ENCODE results near the gene MEGF10.

MEGF10 gene

DNA sequence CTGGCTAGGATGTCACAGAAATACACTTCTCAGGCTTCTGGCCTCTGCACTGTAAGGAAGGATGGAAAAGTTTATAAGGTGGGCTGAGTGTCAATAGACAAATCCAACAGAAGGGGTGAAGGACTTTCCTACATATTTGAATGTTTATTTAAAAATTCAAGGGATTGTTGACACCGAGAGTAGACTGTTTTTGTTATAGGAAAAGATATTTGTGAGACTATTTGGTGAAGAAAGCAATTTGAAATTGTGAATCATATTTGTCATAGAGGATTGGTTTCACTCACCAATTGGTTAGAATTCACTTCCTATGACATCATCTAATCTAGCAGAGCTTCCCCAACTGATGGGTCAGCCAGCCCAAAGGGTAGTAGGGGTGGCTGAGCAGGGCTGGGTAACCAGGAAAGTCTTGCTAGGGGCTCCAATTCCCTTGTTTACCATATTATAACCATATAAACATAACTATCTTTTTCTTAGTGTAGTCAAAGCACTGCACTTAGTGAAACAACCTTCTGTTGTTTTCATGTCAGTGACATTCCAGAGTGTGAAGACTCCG lies 14.9 kb upstream of the MEGF10 start:
- DNase-seq (ENCODE audit: low read depth) = no peak
- H3K4me3 ChIP-seq (ENCODE audit: low read depth, low read length) = no peak overlapping the region
- TF ChIP-seq, protein P1, sequence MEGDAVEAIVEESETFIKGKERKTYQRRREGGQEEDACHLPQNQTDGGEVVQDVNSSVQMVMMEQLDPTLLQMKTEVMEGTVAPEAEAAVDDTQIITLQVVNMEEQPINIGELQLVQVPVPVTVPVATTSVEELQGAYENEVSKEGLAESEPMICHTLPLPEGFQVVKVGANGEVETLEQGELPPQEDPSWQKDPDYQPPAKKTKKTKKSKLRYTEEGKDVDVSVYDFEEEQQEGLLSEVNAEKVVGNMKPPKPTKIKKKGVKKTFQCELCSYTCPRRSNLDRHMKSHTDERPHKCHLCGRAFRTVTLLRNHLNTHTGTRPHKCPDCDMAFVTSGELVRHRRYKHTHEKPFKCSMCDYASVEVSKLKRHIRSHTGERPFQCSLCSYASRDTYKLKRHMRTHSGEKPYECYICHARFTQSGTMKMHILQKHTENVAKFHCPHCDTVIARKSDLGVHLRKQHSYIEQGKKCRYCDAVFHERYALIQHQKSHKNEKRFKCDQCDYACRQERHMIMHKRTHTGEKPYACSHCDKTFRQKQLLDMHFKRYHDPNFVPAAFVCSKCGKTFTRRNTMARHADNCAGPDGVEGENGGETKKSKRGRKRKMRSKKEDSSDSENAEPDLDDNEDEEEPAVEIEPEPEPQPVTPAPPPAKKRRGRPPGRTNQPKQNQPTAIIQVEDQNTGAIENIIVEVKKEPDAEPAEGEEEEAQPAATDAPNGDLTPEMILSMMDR (IDR thresholded peaks at IDR 0.05; ENCODE audit: low read depth, low read length, missing control alignments) = no peak

DNA sequence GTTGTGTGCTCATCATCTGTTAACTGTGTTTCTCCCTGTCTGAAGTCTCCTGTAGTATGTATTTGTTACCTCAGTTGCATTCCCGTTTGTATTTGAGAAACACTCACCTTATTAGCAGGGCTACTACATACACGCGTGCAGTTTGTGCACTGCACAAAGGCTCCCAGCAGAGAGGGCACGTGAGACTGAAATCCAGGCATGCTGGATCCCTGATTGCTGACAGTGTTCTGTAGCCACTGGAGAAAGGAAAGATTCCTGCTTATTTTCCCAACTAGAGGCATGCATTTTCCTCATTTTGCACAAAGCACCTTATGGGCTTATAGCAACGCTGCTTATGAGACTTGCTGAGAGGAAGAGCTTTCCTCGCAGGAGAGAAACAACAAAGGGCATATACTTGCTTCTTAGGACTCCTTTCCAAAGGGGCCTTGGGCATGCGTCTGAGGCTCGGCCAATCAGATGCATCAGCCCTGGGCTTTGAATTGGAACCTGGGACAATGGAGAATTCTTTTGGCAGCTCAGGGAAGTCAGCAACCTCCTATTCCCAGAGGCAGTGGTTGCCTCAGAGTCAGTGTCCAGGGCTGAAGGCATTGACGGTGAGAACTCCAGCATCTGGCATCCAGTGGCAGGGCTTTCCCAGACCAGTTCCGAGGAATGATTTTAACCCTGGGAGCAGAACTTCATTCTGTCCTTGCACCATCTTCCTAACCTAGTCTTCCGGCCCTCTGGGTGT lies 9.9 kb upstream of the MEGF10 start:
- H3K4me3 ChIP-seq (ENCODE audit: low read depth, low read length) = no peak overlapping the region
- no peak for DNase-seq (ENCODE audit: low read depth)
- TF ChIP-seq, protein P1 (IDR thresholded peaks at IDR 0.05; ENCODE audit: low read depth, low read length, missing control alignments) = no peak

DNA sequence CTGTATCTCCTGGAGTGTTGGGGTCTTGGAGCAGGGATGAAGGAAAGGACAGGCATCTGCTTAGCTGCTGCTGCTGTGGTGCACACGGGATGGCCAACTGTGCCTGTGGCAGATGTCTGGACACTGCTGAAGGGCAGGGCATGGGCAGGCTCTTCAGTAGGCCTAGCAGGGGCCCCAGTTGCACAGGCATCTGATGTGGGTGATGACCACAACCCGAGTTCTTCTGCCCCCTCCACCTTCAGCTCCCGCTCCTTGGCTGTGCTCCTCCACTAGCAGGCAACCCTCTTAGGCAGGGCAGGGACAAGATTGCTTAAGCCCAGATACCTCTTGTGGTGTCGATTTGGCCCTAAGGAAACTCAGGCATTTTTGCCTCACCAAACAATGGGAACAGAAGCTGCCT lies 9.0 kb upstream of the MEGF10 start:
- TF ChIP-seq, protein P1 (IDR thresholded peaks at IDR 0.05; ENCODE audit: low read depth, low read length, missing control alignments) = no peak
- H3K4me3 ChIP-seq (ENCODE audit: low read depth, low read length) = no peak overlapping the region
- no peak for DNase-seq (ENCODE audit: low read depth)

DNA sequence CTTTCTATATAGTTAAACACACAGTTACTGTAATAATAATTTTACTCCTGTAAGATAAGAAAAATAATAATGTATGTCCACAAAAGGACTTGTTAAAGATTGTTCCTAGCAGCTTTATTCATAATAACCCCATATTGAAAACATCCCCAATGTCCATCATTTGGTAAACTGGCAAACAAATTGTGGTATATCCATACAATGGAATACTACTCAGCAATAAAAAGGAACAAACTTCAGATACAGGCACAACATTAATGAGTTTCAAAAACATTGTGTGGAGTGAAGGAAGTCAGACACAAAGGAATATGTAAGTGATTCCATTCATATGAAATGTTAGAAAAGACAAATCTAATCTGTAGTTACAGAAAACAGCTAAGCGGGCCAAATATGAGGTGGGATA lies 1.9 kb upstream of the MEGF10 start:
- TF ChIP-seq, protein P1 (IDR thresholded peaks at IDR 0.05; ENCODE audit: low read depth, low read length, missing control alignments) = no peak
- H3K4me3 ChIP-seq (ENCODE audit: low read depth, low read length) = no peak overlapping the region
- DNase-seq (ENCODE audit: low read depth) = no peak

DNA sequence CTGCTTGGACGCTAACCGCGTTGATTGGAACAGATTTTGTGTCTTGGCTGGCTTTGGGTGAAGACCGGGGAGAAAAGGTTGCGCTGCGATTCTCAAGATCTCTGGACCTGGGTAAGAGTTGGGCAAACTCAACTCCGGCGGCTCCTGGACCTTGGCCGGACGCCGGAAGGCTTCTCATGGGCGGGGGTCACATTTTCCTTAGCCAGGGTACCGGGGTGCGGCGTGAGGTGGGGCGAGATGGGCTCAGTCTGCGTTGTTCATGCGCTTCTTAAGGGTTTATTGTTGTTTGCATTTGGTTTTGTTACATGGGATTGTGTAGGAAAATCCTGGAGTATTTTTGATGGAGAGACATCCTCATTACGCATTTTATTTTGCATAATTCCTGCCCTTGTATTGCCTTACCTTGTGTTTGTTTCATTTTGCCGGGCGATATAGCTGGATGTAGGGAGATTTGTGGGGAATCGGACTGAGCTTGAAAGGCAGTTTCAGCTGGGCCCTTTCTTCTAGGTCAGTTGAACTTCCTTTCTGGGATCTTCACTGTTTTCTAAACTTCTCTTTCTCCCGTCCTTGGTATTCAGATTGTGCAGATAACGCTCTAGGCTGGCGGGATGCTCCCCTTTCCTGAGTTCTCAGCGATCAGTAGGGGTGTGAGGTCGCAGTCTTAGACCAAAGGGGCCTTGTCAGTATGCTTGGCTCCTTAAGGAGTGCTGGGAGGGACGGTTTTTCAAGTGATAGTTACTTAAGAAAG lies 524 bp downstream of the MEGF10 start:
- H3K4me3 ChIP-seq (ENCODE audit: low read depth, low read length) = no peak overlapping the region
- TF ChIP-seq, protein P1 (IDR thresholded peaks at IDR 0.05; ENCODE audit: low read depth, low read length, missing control alignments) = no peak
- DNase-seq (ENCODE audit: low read depth) = no peak

DNA sequence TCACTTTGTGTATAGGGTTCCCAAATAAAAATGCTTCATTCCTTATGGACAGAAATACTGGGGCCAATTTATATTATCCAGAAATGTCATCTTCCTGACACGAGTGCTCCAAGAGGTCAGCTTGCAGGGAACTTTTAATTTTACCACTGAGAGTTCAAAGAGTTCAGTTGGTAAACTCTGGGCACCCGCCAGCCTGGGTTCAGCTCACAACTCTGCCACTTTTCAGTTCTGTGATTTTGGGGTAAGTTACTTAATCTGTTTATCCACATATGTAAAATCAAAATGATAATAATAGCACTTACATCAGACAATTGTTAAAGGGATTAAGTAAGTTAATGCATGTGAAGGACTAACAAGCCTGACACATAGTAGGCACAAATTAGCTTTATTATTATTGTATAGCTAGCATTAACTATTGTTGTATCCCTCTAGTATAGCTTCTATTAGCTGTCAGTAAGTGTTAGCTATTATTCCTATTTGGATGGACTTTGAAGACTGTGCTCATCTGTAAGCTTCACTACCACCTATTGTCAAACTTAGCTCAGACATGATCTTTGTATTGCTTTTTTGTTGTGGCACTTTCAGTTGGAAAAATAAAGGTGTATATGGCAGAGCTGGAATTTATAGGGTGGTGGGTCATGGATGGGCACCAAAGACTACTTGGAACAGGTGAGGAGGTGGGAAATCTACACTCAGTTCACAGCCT lies 1.6 kb downstream of the MEGF10 start:
- TF ChIP-seq, protein P1 (IDR thresholded peaks at IDR 0.05; ENCODE audit: low read depth, low read length, missing control alignments) = no peak
- no peak overlapping the region for H3K4me3 ChIP-seq (ENCODE audit: low read depth, low read length)
- no peak for DNase-seq (ENCODE audit: low read depth)
